K562 (cell line): ENCODE data around the gene TMEM271. TPM values are rescaled to one million over a fixed set of nuclear protein-coding genes. Genes with fewer than 3 reads are reported as not detected.

Experiments used
- HMG20A ChIP-seq: fragments of 450-650 bp; formaldehyde crosslinking; conservative IDR thresholded peaks from 2 replicates; pipeline ENCODE4 v1.4.0; 2020; ENCODE audit warnings: mild to moderate bottlenecking, mixed read lengths
- IFI16 ChIP-seq: fragments of 250-450 bp; sonication (Bioruptor Pico); IDR thresholded peaks from 2 replicates; pipeline ENCODE4 v2.1.2; 2022; ENCODE audit warnings: mild to moderate bottlenecking, inconsistent platforms
- KLF6 ChIP-seq: fragments of 250-450 bp; sonication (Bioruptor Pico); IDR thresholded peaks from 2 replicates; pipeline ENCODE4 v1.4.0; 2020; ENCODE audit warnings: mild to moderate bottlenecking, moderate library complexity, borderline replicate concordance
- MCM2 ChIP-seq: fragments of 450-650 bp; IDR thresholded peaks from 2 replicates; pipeline ENCODE4 v1.6.1; 2017; ENCODE audit warnings: low read depth, mild to moderate bottlenecking
- PCBP1 ChIP-seq: fragments of 200-400 bp; formaldehyde crosslinking; IDR thresholded peaks from 2 replicates; pipeline ENCODE4 v1.6.1; 2018; ENCODE audit warnings: mild to moderate bottlenecking, low read depth, low read length; ENCODE audit not compliant: poor library complexity, severe bottlenecking
- REST ChIP-seq, 2 experiments: fragments of 450-650 bp; formaldehyde crosslinking in 1 of 2; IDR thresholded peaks; 2 replicates each; pipeline versions ENCODE4 v1.4.0 to v1.6.1; 2014 to 2020; ENCODE audit warnings: mild to moderate bottlenecking in 2 of 2, borderline replicate concordance in 1 of 2, low read depth in 1 of 2
- RFX5 ChIP-seq: IDR thresholded peaks from 2 replicates; pipeline ENCODE4 v1.6.1; 2011; ENCODE audit warnings: low read depth, mild to moderate bottlenecking, improper control_type of control experiment, low read length
- SREBF2 ChIP-seq: sonication (generic); formaldehyde crosslinking; IDR thresholded peaks from 2 replicates; pipeline ENCODE4 v1.4.0; 2020; ENCODE audit warnings: mild to moderate bottlenecking, missing genetic modification reagents
- TFAP4 ChIP-seq: sonication (generic); formaldehyde crosslinking; IDR thresholded peaks from 2 replicates; pipeline ENCODE4 v1.8.0; 2022; ENCODE audit warnings: missing genetic modification reagents, mild to moderate bottlenecking, moderate library complexity, borderline replicate concordance
- TGIF2 ChIP-seq: sonication (generic); formaldehyde crosslinking; IDR thresholded peaks from 2 replicates; pipeline ENCODE4 v1.8.1; 2022; ENCODE audit warnings: mild to moderate bottlenecking, missing genetic modification reagents, moderate library complexity
- YY1 ChIP-seq, 3 experiments: IDR thresholded peaks; 2 replicates each; pipeline ENCODE4 v1.6.1; 2011; ENCODE audit warnings: low read length in 2 of 3, mild to moderate bottlenecking in 2 of 3, moderate library complexity in 2 of 3, borderline replicate concordance in 1 of 3, control low read depth in 1 of 3, low read depth in 1 of 3; ENCODE audit not compliant: insufficient read depth in 3 of 3, insufficient replicate concordance in 2 of 3, control insufficient read depth in 1 of 3, insufficient read length in 1 of 3; ENCODE audit errors: extremely low read depth in 1 of 3
- ZNF586 ChIP-seq: fragments of 450-650 bp; formaldehyde crosslinking; conservative IDR thresholded peaks from 2 replicates; pipeline ENCODE4 v1.4.0; 2020; ENCODE audit warnings: mild to moderate bottlenecking, moderate library complexity
- polyA plus RNA-seq, 8 experiments: library from polyadenylated mRNA; depleted of rRNA in 4 of 8; stranded (reverse) in 5 of 8; unstranded in 3 of 8; fragments of >200 nt; fragmentation: Nextera tagmentation in 2 of 8; fragmentation: Illumina TruSeq in 1 of 8; extraction: Ambion mirVana in 2 of 8; extraction: Trizol in 1 of 8; gene quantifications; 2 replicates each; pipeline versions ENCODE4 v1.2.1 to v1.2.3, GENCODE V29; 2011 to 2014; ENCODE audit warnings: inconsistent platforms in 1 of 8, missing spikeins in 1 of 8
- total RNA-seq, 7 experiments: library from RNA; depleted of rRNA in 6 of 7; stranded (reverse); fragments of >200 nt in 6 of 7; fragmentation: Illumina TruSeq in 2 of 7; extraction: Trizol in 2 of 7; gene quantifications; 2 replicates each; pipeline versions ENCODE4 v1.2.1 to v1.2.3, GENCODE V29; 2011 to 2021; ENCODE audit warnings: low replicate concordance in 1 of 7
- TF ChIP-seq, protein P1 (sequence below), 2 experiments: fragments of 450-650 bp; IDR thresholded peaks; 2 replicates each; pipeline ENCODE4 v1.6.1; 2016

The TMEM271 gene
- total and polyA plus RNA-seq, 9 of the 15 experiments (the other 6 are each of a cell fraction or from before 2014, with no cell fraction given), result not detected

DNA sequence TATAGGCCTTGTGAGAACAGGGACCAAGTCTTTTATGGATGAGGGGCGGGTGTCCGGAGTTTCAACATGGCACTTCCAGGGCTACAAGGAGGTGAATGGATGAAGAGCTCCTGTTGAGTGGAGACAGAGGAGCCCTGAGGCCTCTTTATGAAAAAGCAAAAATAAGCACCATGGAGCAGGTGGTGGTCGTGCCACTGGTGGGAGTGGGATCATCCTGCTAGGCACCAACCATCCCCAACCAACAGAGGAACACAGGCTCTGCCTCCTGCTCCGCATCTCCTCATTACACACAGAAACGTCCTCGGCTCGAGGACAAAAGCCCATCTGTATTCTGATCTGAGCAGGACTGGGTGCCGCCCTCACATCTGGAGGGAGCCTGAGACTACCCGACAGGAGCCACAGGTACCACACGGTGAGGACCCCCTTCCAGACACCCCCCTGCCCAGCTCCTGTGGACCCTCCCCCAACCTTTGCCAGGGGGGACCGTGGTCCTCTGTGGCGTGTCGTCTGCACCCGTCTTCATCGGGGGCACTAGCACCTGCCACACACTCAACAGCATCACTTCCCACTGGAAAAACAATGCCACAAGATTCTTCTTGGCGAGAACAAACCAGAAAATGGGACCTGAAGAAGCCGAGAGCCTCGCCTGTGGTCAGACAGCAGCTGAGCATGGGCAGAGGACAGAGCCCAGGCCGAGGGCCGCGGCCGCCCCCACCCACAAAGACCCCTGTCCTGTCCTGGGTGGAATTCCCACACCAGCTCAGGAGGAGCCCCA is 45.4 kb upstream of the TMEM271 start (continued):
- TF ChIP-seq, protein P1, sequence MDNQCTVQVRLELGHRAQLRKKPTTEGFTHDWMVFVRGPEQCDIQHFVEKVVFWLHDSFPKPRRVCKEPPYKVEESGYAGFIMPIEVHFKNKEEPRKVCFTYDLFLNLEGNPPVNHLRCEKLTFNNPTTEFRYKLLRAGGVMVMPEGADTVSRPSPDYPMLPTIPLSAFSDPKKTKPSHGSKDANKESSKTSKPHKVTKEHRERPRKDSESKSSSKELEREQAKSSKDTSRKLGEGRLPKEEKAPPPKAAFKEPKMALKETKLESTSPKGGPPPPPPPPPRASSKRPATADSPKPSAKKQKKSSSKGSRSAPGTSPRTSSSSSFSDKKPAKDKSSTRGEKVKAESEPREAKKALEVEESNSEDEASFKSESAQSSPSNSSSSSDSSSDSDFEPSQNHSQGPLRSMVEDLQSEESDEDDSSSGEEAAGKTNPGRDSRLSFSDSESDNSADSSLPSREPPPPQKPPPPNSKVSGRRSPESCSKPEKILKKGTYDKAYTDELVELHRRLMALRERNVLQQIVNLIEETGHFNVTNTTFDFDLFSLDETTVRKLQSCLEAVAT (IDR thresholded peaks at IDR 0.05), result no peak
- TF ChIP-seq TFAP4 (CRISPR knock-in tag), result no peak
- TF ChIP-seq HMG20A, result no peak
- no peak for TF ChIP-seq TGIF2 (CRISPR knock-in tag)
- no peak for TF ChIP-seq KLF6 (CRISPR knock-in tag)
- TF ChIP-seq RFX5, result no peak
- no peak for TF ChIP-seq PCBP1
- no peak for TF ChIP-seq ZNF586
- TF ChIP-seq REST (IDR thresholded peaks at IDR 0.05; ENCODE audit: borderline replicate concordance), result no peak
- TF ChIP-seq REST (CRISPR knock-in tag; IDR thresholded peaks at IDR 0.05; ENCODE audit: low read depth), result no peak
- TF ChIP-seq IFI16 (CRISPR knock-in tag), result no peak
- no peak for TF ChIP-seq MCM2
- TF ChIP-seq YY1 (IDR thresholded peaks at IDR 0.05; ENCODE audit: borderline replicate concordance in 1 of 3, control insufficient read depth in 1 of 3, extremely low read depth in 1 of 3, insufficient read depth in 3 of 3, insufficient read length in 1 of 3, insufficient replicate concordance in 2 of 3, low read depth in 1 of 3, low read length in 2 of 3), result no peak
- no peak for TF ChIP-seq SREBF2
